Measurements from ENCODE around the gene KDSR.

GRCh38 chr18:63318889-63319382 is 48.1 kb downstream of the KDSR start:
- TF ChIP-seq, protein P1, sequence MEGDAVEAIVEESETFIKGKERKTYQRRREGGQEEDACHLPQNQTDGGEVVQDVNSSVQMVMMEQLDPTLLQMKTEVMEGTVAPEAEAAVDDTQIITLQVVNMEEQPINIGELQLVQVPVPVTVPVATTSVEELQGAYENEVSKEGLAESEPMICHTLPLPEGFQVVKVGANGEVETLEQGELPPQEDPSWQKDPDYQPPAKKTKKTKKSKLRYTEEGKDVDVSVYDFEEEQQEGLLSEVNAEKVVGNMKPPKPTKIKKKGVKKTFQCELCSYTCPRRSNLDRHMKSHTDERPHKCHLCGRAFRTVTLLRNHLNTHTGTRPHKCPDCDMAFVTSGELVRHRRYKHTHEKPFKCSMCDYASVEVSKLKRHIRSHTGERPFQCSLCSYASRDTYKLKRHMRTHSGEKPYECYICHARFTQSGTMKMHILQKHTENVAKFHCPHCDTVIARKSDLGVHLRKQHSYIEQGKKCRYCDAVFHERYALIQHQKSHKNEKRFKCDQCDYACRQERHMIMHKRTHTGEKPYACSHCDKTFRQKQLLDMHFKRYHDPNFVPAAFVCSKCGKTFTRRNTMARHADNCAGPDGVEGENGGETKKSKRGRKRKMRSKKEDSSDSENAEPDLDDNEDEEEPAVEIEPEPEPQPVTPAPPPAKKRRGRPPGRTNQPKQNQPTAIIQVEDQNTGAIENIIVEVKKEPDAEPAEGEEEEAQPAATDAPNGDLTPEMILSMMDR (IDR thresholded peaks at IDR 0.05; ENCODE audit: low read depth, low read length, missing input control), result no peak
- TF ChIP-seq YY1 (IDR thresholded peaks at IDR 0.05), result no peak

Measured in liver (tissue), 2 donors.